Measurements from ENCODE around the gene SLC7A6OS. TPM values are rescaled to one million over a fixed set of nuclear protein-coding genes. Genes with fewer than 3 reads are reported as not detected.

SLC7A6OS gene
- total RNA-seq, 1 donor from 2014 or later, result 10.3 TPM

GRCh38 chr16:68350813-68351350 is 40.1 kb upstream of the SLC7A6OS start:
- no peak for DNase-seq (ENCODE audit: low read depth)
- no peak for TF ChIP-seq CTCF (conservative IDR thresholded peaks at IDR 0.05; ENCODE audit: low read depth, low read length)
- H3K4me3 ChIP-seq (ENCODE audit: low read depth, low read length), result no peak overlapping the region

- no peak overlapping the region for H3K4me3 ChIP-seq (ENCODE audit: low read depth, low read length)
- DNase-seq (ENCODE audit: low read depth), result no peak
- TF ChIP-seq CTCF (conservative IDR thresholded peaks at IDR 0.05; ENCODE audit: low read depth, low read length), result no peak
Measured at GRCh38 chr16:68349838-68350410, 39.2 kb upstream of the SLC7A6OS start.

- no peak for TF ChIP-seq CTCF (conservative IDR thresholded peaks at IDR 0.05; ENCODE audit: low read depth, low read length)
- no peak overlapping the region for H3K4me3 ChIP-seq (ENCODE audit: low read depth, low read length)
- DNase-seq (ENCODE audit: low read depth), result no peak
Measured at GRCh38 chr16:68348639-68349445, 38.1 kb upstream of the SLC7A6OS start.

GRCh38 chr16:68347605-68348004 is 36.9 kb upstream of the SLC7A6OS start:
- H3K4me3 ChIP-seq (ENCODE audit: low read depth, low read length), result no peak overlapping the region
- no peak for TF ChIP-seq CTCF (conservative IDR thresholded peaks at IDR 0.05; ENCODE audit: low read depth, low read length)
- no peak for DNase-seq (ENCODE audit: low read depth)

- no peak for TF ChIP-seq CTCF (conservative IDR thresholded peaks at IDR 0.05; ENCODE audit: low read depth, low read length)
- no peak for DNase-seq (ENCODE audit: low read depth)
- no peak overlapping the region for H3K4me3 ChIP-seq (ENCODE audit: low read depth, low read length)
Measured at GRCh38 chr16:68346892-68347480, 36.2 kb upstream of the SLC7A6OS start.

- DNase-seq (ENCODE audit: low read depth), result no peak
- no peak overlapping the region for H3K4me3 ChIP-seq (ENCODE audit: low read depth, low read length)
Measured at GRCh38 chr16:68345958-68346635, 35.4 kb upstream of the SLC7A6OS start.

More at GRCh38 chr16:68345958-68346635, 35.4 kb upstream of the SLC7A6OS start:
- TF ChIP-seq CTCF (conservative IDR thresholded peaks at IDR 0.05; ENCODE audit: low read depth, low read length), result no peak
